ENCODE measurements around the gene PKHD1.
"Not testable (repeated sequence)": the region's sequence is repeated elsewhere in the genome, so short reads cannot be mapped to it uniquely, and the experiment has no call there.

The PKHD1 gene

DNA sequence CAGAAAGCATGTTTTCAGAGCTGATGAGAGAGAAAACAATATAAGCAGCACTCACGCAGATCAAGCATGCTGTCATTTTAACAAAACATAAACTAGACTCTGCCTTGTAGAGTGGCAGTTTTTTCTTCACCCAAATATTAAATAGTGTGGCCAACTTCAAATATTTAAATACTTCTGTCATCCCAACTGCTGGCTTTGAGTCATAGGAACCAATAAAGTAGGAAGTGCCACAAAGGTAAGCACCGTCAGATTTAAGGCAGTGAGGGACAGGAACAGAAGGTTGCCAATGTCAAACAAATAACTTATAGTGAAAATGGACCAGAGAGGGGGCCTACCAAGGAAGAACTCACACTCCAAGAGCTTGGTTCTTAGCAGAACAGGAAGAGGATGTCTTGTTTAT is 222.2 kb downstream of the PKHD1 start:
- no peak for DNase-seq

DNA sequence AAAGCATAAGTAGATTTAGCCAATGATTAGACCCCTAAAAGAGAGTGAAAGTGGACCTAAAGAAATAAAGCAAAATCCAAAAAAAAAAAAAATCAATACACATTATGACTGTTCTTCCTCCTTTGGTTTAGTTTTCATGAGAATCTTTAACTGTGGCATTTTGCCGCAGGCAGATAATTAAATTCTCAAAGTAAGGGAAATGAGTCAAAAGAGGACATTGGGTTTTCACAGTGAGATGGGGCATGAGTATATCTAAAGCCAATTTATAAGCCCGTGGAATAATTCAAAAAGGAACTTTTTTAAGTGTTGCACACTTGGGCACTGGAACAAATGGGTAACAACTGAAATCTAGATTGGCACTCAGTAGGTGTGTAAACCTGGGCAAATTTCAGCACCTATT is 230.3 kb downstream of the PKHD1 start:
- DNase-seq, result no peak

DNA sequence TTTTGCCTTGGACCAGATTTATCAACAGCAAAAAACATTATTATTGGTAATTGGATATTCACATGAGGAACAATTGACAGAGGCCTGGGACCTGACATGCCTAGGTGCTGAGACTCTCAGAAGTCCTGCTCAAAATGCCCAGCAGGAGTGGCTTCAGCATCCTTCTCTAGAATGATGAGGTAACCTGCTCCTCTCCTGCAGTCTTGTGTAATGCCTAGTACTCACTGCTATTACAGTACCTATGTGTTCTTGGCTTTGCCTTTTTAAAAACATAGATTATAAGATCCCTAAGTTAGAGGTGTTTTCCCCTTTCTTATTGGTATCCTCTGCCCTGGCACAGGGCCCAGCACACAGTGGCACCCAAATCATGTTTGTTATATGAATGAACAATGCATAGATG is 230.9 kb downstream of the PKHD1 start:
- DNase-seq, result no peak

DNA sequence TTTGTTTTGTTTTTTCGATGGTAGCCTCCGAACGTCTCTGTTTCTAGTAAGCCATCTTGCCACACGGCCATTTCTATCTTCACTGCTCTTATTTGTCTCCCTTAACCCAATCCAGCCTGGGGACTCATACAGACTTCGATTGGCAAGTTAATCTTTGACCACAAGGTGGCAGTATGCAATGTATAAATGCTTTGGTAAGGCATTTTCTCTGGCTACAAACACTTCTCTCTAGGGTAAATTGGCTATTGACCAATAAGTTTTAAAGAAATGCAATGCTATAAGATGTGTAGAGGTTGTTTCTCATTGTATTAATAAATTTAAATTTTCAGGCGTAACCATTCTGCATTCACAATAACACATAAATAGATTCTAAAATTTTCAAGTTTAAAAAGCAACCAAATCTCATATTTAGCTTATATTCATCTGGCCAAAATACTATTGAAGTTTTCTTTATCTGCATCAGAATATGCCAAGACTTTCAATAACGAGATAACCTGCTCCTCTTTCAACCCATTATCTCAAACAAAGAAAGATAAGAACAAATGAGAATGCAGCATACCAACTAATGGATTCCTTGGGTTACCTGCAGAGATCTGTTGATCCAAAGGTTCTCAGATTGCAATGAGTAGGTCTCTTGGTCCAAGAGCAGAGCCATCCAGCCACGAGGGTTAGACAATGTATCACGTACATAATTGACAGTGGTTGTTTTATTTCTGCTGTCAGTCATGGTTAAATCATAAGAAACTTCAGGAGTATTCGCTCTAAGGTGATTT is 231.9 kb downstream of the PKHD1 start:
- peak in 1 of 56 donors; percentile 19 for DNase-seq

DNA sequence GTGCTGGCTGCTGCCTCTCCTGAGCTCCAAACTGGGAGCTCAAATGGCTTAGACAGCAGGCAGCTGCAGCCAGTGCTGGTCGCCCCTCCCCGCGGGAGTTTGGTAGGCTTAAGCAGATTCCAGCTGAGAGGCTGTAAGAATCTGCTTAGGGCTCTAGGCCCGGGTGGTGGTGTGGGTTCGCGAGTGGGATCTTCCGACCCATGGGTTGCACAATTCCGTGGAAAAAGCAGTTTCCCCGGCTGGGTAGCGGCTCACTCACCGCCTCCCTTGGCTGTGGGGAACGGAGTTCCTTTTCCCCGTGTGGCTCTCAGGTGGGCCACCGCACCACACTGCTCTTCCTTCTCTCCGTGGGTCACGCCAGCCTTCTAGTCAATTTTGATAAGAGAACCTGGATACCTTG is 232.5 kb downstream of the PKHD1 start:
- DNase-seq, result no peak

DNA sequence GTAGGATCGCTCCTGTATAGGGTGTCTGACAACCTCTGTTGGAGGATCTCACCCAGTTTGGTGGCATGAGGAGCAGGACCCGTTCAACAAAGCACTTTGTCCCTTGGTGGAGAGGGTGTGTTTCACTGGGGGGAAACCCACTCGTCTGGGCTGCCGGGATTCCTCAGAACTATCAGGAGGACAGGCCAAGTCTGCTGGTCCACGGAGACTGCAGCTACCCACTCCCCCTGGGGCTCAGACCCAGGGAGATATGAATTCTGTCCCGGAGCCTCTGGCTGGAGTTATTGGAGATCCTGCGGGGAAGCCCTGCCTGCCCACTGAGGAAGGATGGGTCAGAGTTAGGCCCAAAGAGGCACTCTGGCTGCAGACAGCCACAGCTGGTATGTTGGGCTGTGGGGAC is 233.1 kb downstream of the PKHD1 start:
- DNase-seq, result no peak

DNA sequence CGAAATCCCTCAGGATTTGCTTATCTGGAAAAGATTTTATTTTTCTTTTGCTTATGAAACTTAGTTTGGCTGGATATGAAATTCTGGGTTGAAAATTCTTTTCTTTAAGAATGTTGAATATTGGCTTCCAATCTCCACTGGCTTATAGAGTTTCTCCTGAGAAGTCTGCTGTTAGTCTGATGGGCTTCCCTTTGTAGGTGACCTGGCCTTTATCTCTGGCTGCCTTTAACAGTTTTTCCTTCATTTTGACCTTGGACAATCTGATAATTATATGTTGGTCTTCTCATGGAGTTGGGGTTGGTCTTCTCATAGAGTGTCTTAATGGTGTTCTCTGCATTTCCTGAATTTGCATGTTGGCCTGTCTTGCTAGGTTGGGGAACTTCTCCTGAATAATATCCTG is 234.3 kb downstream of the PKHD1 start:
- DNase-seq, result not testable (repeated sequence)

DNA sequence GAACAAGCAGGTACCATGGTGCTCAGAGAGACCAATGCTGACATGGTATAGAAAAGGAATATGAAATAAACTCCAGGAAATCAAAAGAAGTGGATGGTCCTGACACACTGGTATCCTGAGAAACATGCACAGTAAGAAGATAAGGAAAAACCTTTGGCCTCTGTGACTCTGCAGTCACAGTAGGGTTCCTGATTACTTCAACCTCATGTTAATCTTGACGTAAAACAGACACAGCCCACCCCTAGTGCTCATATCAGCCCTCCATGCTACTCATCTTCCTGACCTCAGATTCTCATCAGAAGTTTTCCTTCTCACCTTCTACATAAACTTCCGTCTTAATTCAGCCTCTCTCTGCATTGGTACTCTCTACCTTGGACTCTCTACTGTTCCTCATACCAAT is 240.9 kb downstream of the PKHD1 start:
- no peak for DNase-seq

DNA sequence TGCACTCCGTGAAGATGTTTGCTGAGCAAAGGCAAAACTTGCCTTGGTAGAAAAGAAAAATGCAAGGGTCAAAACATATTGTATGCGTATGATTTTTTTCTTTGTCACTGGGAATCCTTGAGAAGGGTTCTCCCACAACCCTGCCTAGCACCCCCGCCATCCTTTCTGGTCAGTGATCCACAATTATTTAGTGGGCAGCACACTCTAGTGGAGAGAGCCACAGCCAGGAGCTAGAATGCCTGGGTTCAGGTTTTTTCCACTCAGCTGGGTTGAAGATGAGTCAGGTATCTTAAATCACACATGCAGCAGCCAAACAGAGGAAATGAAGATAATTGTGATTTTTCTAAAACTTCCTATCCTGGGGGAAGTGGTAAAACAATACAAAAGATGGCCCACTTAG is 243.1 kb downstream of the PKHD1 start:
- DNase-seq, result peak in 1 of 56 donors; percentile 4

DNA sequence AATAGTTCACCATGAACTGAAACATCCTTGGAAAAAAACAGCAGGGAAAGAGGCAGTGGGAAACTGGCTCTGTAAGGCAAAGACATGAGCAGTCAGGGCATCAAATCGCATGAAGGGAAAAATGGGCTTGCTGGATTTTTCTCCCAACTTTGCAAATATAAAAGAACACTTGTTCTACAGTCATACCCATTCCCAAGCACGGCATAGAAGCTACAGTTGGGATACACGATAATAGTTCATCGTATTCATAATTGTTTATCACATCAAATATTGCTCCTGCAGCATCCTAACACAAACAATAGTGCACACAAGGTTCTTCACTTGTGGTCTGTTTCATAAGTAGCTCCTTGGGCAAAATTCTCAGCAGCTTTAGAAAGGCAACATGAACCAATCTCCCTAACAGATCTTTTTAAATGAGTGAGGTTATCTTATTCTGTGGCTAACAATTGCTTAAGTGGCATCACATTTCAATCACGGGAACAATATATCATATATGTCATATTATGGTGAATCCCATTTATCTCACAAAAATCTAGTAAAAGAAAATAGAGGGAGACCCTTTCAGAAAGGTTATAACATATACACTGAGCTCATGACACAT is 243.9 kb downstream of the PKHD1 start:
- DNase-seq, result no peak

DNA sequence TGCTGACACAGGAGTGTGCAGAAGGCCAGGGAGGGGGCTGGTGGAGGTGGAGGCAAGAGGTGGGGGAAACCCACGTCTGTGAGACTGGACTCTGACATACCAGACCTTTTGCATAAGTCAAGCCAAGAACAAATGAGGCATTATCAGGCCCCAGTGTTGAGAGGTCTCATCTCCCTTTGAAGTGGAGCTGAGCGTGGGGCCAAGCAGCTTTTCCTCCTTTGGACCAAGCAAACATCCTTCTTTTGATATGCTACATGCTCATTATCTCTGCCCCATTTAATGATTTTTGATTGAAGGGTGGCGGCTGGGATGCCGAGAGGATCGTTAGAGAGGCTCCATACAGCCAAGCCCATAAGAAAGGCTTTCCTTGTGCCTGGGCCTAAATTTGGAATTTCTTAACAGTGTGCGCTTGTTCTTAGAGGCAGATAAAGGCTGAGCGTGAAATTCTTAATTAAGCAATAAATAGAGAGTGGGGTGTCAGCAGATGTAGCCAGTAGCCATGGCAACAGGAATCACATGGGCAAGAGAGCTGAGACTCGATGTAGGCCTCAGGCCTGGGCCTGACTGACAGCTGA is 244.5 kb downstream of the PKHD1 start:
- peak in 32 of 56 donors; percentile 2 to 69 (median 28) for DNase-seq

DNA sequence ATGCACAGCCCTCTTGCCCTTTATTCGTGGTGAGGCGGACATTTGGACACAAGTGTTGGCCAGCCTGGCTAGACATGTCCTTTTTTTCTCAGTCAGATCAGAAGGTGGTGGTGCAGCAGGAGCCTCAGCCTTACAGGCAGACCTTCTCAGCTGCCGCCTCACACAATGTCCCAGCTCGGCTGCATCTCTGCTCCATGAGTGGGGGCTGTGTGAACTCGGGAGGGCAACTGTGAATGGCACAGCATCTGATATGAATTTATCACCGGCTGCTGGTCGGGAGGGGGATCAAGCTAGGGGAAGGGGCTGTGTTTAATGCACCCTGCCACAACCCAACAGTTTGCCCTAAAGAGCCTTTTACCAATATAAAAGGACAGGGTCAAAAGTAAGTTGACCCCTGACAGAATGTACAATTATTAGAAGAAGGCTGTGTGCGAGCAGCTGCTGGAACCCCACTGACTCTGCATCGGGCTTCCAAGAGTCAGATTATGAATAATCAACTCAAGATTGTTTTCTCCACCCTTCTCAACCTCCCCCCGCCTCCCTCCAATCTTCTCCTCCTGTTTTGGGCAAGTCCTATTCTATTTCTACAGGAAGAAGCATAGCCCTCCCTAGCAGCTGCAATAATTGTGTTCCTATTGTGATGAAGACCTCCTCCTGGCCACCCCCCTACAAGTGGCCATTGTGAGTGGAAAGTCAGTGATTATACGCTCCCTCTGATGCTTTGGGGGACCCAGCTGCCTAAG is 245.2 kb downstream of the PKHD1 start:
- DNase-seq, result no peak

DNA sequence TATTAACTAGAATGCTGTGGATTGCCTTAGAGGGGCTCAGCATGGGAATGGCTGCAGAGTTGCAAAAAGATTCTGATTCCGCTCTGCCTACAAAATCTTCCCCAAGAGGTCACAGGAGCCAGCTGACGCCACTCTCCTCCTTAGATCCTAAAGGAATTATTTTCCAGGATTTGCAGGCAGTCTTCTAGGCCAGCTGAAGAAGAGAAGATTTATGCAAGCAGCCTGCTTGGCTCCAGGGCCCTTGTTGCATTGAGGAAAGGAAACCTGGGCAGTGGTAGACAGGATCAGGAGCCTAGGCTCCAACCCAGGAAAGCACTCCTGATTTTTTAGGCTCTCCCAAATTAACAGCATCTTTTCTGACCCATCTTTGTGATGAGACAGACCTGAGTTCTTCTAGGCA is 245.8 kb downstream of the PKHD1 start:
- no peak for DNase-seq

DNA sequence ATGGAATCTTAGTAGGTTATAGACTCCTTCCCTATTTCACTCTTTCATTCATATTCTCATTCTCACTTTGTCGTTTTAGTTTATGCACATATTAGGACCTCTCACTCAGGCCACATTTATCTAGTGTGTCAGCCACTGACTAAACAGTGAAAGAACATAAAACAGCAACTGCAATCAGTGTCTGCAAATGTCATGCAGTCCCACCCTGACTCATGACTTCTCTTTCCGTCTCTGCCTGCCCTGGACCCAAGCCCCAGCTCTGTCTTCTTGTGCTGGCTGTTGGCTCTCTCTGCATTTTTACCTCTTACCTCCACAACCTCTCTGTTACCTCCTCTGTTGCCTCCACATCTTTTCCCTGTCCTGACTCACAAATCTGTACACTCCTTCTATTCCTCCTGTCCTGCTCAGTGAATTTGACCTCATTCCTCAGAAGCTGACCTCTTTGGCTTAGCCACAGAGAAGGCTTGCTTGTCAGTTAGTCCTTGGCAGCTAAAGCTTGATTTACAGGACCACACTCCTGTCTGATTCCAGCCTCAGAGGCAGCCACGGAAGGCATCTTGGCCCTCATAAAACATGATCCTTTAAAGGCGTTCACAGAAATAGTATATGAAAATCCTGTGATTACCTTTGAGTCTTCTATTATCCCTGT is 247.6 kb downstream of the PKHD1 start:
- no peak for DNase-seq

DNA sequence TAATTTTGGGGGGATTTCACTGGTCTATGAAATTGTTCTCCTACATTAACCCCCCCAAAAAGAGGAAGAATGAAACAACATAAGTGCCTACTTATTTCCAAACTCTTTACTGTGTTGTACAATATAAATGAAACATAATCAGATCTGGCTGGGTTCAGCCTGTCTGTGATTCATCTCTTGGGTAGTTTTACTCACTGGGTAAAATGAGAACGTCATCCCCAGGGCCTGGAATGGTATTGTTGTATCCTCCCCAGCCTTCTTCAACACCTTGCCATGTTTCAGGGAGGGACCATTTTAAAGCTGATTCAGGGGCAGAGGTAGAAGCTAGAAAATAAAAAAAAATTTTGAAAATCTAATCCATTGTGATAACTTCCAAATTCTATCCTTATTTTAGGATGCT is 256.7 kb downstream of the PKHD1 start:
- no peak for DNase-seq

DNA sequence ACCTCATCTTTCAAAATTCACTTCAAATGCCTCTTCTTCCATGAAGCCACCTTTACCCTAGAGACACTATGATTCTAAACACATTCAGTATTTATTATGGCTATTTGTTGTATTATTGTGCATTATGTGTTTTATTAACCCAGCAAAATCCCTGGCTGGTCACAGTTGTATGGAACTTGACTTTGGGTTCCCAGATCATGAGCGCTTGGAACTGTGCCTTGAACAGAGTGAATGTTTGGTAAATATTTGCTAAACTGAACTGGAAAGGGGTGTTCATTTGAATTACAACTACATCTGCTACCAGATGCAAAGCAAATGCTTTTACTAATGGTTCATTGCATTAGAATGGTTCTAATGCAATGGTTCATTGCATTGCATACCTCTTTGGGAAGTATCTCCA is 259.8 kb downstream of the PKHD1 start:
- DNase-seq, result no peak

DNA sequence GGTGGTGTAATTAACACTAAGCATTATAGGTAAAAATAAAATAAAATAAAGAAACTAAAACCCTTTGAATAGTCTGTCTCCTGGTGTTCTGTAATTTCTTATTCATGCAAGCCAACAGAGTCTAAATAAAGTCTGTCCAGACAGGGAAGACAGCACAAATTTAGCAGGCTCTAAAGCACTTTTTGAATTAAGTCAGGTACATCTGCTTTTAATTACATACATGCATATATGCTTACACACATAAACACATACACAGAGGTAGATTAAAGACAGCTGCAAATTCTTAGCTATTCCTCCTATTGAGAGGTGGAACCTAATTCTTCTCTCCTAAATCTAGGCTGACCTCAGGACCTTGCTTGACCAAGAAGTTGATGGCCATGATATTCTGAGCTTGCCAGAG is 262.5 kb downstream of the PKHD1 start:
- no peak for DNase-seq

DNA sequence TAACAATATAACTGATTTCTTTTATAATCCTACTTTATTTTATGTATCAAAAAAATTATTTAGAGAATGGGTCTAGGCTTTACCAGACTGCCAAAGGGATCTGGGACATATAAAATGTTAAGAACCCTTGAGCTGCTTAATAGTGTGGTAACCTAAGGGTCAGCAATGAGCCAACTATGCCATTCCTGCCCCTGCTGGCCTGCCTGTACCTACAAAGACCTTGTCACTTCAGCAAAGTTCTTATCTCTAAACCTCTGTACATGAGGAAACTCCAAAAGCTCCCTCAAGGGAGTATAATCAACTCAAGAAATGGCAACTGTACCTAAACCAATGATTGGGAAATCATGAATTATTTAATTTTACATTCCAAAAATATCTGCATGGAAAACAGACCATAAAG is 266.9 kb downstream of the PKHD1 start:
- DNase-seq, result no peak

DNA sequence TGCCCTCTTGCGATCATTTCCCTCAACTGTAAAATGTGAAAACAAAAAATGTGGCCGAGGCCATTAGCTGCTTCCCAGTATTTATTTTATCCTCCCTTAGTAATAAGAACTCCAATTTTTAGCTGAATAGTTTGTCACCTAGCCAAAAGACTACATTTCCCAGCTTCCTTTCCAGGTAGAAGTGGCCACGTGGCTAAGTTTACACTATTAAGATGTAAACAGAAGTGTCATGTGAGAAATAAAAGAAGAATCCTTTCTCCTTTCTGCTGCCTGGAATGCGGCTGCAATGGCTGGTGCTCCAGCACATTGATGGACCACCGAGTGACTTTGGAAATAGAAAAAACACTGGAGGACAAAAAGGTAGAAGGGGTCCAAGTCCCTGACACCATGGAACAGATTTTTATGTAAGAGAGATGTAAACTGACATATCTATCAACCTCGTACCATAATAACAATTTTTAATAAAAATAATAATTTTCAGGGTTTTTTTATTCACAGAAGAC is 268.8 kb downstream of the PKHD1 start:
- no peak for DNase-seq

DNA sequence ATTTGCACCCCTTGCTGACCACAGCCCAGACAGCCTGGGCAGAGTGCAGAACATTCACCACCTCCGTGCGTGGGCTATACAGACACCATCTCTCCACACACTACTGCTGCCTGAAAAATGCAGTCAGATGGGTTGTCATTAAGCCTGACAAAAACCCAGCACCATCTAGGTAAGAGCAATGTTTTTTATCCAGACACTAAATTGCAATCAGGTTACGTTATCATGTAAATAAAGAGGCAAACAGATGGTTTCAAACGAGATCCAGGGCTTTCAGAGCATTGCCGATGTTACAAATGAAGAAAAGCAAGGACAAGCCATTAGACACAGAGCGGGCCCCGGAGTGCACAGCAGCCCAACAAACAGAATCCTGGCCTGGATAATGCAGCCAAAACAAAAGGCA is 269.6 kb downstream of the PKHD1 start:
- DNase-seq, result no peak

DNA sequence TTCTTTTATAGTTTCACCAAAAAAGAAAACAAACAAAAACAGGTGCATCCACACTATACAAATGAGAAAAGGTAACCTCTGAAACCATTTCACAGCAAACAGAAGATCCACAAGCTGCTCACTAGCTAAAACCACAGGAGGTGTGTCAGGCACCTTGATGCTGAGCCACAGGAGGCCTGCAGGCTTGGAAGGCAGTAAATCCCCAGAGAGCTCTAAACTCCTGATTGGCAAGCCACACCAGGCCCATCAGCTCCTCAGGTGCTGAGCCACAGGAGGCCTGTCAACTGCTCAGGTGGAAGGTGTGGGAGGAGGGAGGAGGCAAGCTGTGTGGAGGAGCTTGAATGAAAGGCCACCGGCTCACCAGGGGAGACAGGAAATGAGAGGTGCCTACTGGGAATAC is 273.0 kb downstream of the PKHD1 start:
- peak in 1 of 56 donors; percentile 1 for DNase-seq

DNA sequence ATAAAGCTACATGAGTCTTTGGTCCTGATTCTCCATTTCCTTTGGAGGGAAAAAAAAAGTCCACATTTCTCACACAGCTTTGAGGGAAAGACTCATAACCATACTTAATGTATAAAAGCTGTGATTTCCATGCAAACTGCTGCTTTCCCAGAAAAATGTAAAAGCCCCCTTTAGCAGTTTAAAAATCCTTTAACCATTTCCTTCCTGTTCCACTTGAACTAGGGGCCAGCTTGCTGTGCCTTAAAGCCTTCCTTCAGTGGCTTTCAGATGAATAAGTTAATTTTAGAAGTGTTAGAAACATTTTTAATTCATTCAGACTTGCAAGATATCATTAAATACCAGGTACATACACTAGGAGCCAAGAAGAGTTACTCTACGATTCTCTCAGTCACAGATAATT is 273.5 kb downstream of the PKHD1 start:
- DNase-seq, result no peak

Measured in amygdala (tissue), 56 donors.